Activated T-cell treated with anti-CD3 and anti-CD28 coated beads, Interleukin-2, amount 50 U/mL, for 24 hours (primary cell): ENCODE results near the gene GALNT9.

ENCODE experiments used
- DNase-seq: peaks from one replicate; pipeline ENCODE4 v3.0.0-alpha.2; 2020
- H3K27ac Mint-ChIP-seq: 2 replicates; pipeline ENCODE4 v1.8.0; 2020; ENCODE audit warnings: mild to moderate bottlenecking, mixed read lengths
- H3K27me3 Mint-ChIP-seq: 2 replicates; pipeline ENCODE4 v1.8.0; 2020; ENCODE audit warnings: mixed read lengths
- H3K36me3 Mint-ChIP-seq: 2 replicates; pipeline ENCODE4 v1.8.0; 2020; ENCODE audit warnings: low read depth, mixed read lengths
- H3K4me1 Mint-ChIP-seq: 2 replicates; pipeline ENCODE4 v1.8.0; 2020; ENCODE audit warnings: low read depth, mixed read lengths
- H3K4me3 Mint-ChIP-seq: 2 replicates; pipeline ENCODE4 v1.8.0; 2020; ENCODE audit warnings: mild to moderate bottlenecking, moderate library complexity, mixed read lengths
- H3K9me3 Mint-ChIP-seq: 2 replicates; pipeline ENCODE4 v1.8.0; 2020; ENCODE audit warnings: mixed read lengths

Gene GALNT9

GRCh38 chr12:132163041-132163910 lies 166.1 kb downstream of the GALNT9 start:
- Mint-ChIP-seq H3K27ac (no peak overlapping the region), H3K27me3 (no peaks in the 10 kb centered on the region), H3K36me3 (no peaks in the 10 kb centered on the region), H3K9me3 (no peaks in the 10 kb centered on the region), H3K4me1 (peaks cover 19% of the 10 kb centered on the region), H3K4me3 (no peak overlapping the region)
- no peak for DNase-seq

GRCh38 chr12:132162508-132163031 lies 166.8 kb downstream of the GALNT9 start:
- Mint-ChIP-seq H3K27ac (no peak overlapping the region), H3K27me3 (no peaks in the 10 kb centered on the region), H3K9me3 (no peaks in the 10 kb centered on the region), H3K4me1 (peaks cover 12% of the 10 kb centered on the region), H3K4me3 (no peak overlapping the region), H3K36me3 (no peaks in the 10 kb centered on the region)
- DNase-seq = no peak

- no peak overlapping the region for H3K27ac Mint-ChIP-seq
Observed at GRCh38 chr12:132161796-132162507, 167.4 kb downstream of the GALNT9 start.

GRCh38 chr12:132161036-132161781 lies 168.2 kb downstream of the GALNT9 start:
- Mint-ChIP-seq H3K27me3 (no peaks in the 10 kb centered on the region), H3K9me3 (no peaks in the 10 kb centered on the region), H3K4me3 (no peak overlapping the region), H3K27ac (no peak overlapping the region), H3K36me3 (no peaks in the 10 kb centered on the region), H3K4me1 (peaks cover 11% of the 10 kb centered on the region)
- DNase-seq = no peak

More at GRCh38 chr12:132161796-132162507, 167.4 kb downstream of the GALNT9 start:
- Mint-ChIP-seq H3K36me3 (no peaks in the 10 kb centered on the region), H3K9me3 (no peaks in the 10 kb centered on the region), H3K4me3 (no peak overlapping the region), H3K4me1 (peaks cover 11% of the 10 kb centered on the region), H3K27me3 (no peaks in the 10 kb centered on the region)
- DNase-seq = no peak

GRCh38 chr12:132160601-132161035 lies 168.8 kb downstream of the GALNT9 start:
- no peaks in the 10 kb centered on the region for H3K27me3 Mint-ChIP-seq
- no peaks in the 10 kb centered on the region for H3K36me3 Mint-ChIP-seq
- H3K4me3 Mint-ChIP-seq = no peak overlapping the region
- DNase-seq = no peak
- H3K27ac Mint-ChIP-seq = no peak overlapping the region
- H3K9me3 Mint-ChIP-seq = no peaks in the 10 kb centered on the region
- H3K4me1 Mint-ChIP-seq = peaks cover 11% of the 10 kb centered on the region

- DNase-seq = no peak
- no peaks in the 10 kb centered on the region for H3K27me3 Mint-ChIP-seq
- H3K36me3 Mint-ChIP-seq = no peaks in the 10 kb centered on the region
- H3K27ac Mint-ChIP-seq = no peak overlapping the region
- no peak overlapping the region for H3K4me3 Mint-ChIP-seq
- H3K9me3 Mint-ChIP-seq = no peaks in the 10 kb centered on the region
- peaks cover 11% of the 10 kb centered on the region for H3K4me1 Mint-ChIP-seq
Observed at GRCh38 chr12:132160016-132160415, 169.4 kb downstream of the GALNT9 start.

GRCh38 chr12:132159555-132160003 lies 169.8 kb downstream of the GALNT9 start:
- Mint-ChIP-seq H3K27me3 (no peaks in the 10 kb centered on the region), H3K4me3 (no peak overlapping the region), H3K9me3 (no peaks in the 10 kb centered on the region), H3K27ac (no peak overlapping the region), H3K4me1 (peaks cover 11% of the 10 kb centered on the region), H3K36me3 (no peaks in the 10 kb centered on the region)
- DNase-seq = no peak

GRCh38 chr12:132158677-132159554 lies 170.5 kb downstream of the GALNT9 start:
- DNase-seq = no peak
- no peaks in the 10 kb centered on the region for H3K36me3 Mint-ChIP-seq
- H3K4me3 Mint-ChIP-seq = no peak overlapping the region
- H3K4me1 Mint-ChIP-seq = peaks cover 7% of the 10 kb centered on the region
- no peak overlapping the region for H3K27ac Mint-ChIP-seq
- no peaks in the 10 kb centered on the region for H3K9me3 Mint-ChIP-seq
- no peaks in the 10 kb centered on the region for H3K27me3 Mint-ChIP-seq

- peaks cover 2% of the 10 kb centered on the region for H3K4me1 Mint-ChIP-seq
- H3K9me3 Mint-ChIP-seq = no peaks in the 10 kb centered on the region
- H3K4me3 Mint-ChIP-seq = no peak overlapping the region
- no peak overlapping the region for H3K27ac Mint-ChIP-seq
- no peaks in the 10 kb centered on the region for H3K36me3 Mint-ChIP-seq
- DNase-seq = no peak
- no peaks in the 10 kb centered on the region for H3K27me3 Mint-ChIP-seq
Observed at GRCh38 chr12:132157733-132158409, 171.5 kb downstream of the GALNT9 start.

GRCh38 chr12:132156573-132157325 lies 172.6 kb downstream of the GALNT9 start:
- Mint-ChIP-seq H3K9me3 (no peaks in the 10 kb centered on the region), H3K4me3 (no peak overlapping the region), H3K27ac (no peak overlapping the region), H3K27me3 (no peaks in the 10 kb centered on the region), H3K36me3 (no peaks in the 10 kb centered on the region), H3K4me1 (no peaks in the 10 kb centered on the region)
- no peak for DNase-seq

- H3K27me3 Mint-ChIP-seq = no peaks in the 10 kb centered on the region
- H3K36me3 Mint-ChIP-seq = peaks cover 6% of the 10 kb centered on the region
- no peak for DNase-seq
- no peaks in the 10 kb centered on the region for H3K4me1 Mint-ChIP-seq
- H3K27ac Mint-ChIP-seq = no peak overlapping the region
- H3K4me3 Mint-ChIP-seq = no peak overlapping the region
- no peaks in the 10 kb centered on the region for H3K9me3 Mint-ChIP-seq
Observed at GRCh38 chr12:132155771-132156572, 173.4 kb downstream of the GALNT9 start.
